A549 (cell line): ENCODE measurements around the gene PPP1R7. TPM values are rescaled to one million over a fixed set of nuclear protein-coding genes. Genes with fewer than 3 reads are reported as not detected.

ENCODE experiments used
- ATAC-seq, 2 experiments: fragments of 200-7000 bp in 1 of 2; fragments of >200 bp in 1 of 2; cut with Nextera tagmentation in 1 of 2; cut with Tn5 transposase in 1 of 2; 3 replicates each; pipeline versions ENCODE4 v1.8.0 to v1.9.1; 2018 to 2020; ENCODE audit warnings: mild to moderate bottlenecking in 1 of 2, moderate library complexity in 1 of 2
- CTCF ChIA-PET: fragments of 300-600 bp; sonication (Branson Sonifier 250); formaldehyde crosslinking; extraction: SDS; loops from one replicate; lab custom pipeline; 2021; ENCODE audit warnings: antibody characterized with exemption, inconsistent platforms; lab: Yijun Ruan, JAX
- POLR2A ChIA-PET: fragments of 350-600 bp; formaldehyde crosslinking; extraction: SDS; loops from one replicate; lab custom pipeline; 2021; ENCODE audit warnings: antibody characterized with exemption, inconsistent platforms; lab: Yijun Ruan, JAX
- DNase-seq, 2 experiments: peaks; one replicate each; pipeline versions ENCODE4 v3.0.0 to v3.0.0-alpha.2; 2011 to 2016; ENCODE audit warnings: low read depth in 1 of 2, low spot score in 1 of 2
- FAIRE-seq: peaks from 2 replicates; lab custom pipeline; 2011; peaks lifted over from hg19 to GRCh38; lab: Jason Lieb, UNC
- H3K27ac ChIP-seq, 2 experiments: fragments of >200 bp; sonication (Bioruptor Twin); formaldehyde crosslinking; 3 replicates each; pipeline ENCODE4 v1.5.1; 2016 to 2017
- H3K4me1 ChIP-seq: fragments of >200 bp; sonication (Bioruptor Twin); formaldehyde crosslinking; 3 replicates; pipeline ENCODE4 v1.6.1; 2016
- H3K4me2 ChIP-seq: fragments of >200 bp; sonication (Bioruptor Twin); formaldehyde crosslinking; 3 replicates; pipeline ENCODE4 v1.6.1; 2016
- H3K4me3 ChIP-seq: fragments of >200 bp; sonication (Bioruptor Twin); formaldehyde crosslinking; 3 replicates; pipeline ENCODE4 v1.5.1; 2016
- H3K9me3 ChIP-seq: fragments of >200 bp; sonication (Bioruptor Twin); formaldehyde crosslinking; 3 replicates; pipeline ENCODE4 v1.6.1; 2016
- CBX8 ChIP-seq: fragments of 200-600 bp; sonication (generic); IDR thresholded peaks from 2 replicates; pipeline ENCODE4 v1.6.1; 2016
- CEBPB ChIP-seq, 2 experiments: fragments of >200 bp in 1 of 2; sonication (Bioruptor Twin) in 1 of 2; formaldehyde crosslinking in 1 of 2; IDR thresholded peaks; 2 replicates each; pipeline ENCODE4 v1.6.1; 2012 to 2016
- CHD4 ChIP-seq: fragments of 200-600 bp; sonication (generic); IDR thresholded peaks from 2 replicates; pipeline ENCODE4 v1.6.1; 2016; ENCODE audit warnings: antibody characterized with exemption, mild to moderate bottlenecking, borderline replicate concordance
- CTCF ChIP-seq: fragments of >200 bp; sonication (Bioruptor Twin); formaldehyde crosslinking; IDR thresholded peaks from 3 replicates; pipeline ENCODE4 v1.5.1; 2016
- EHMT2 ChIP-seq: fragments of 200-600 bp; sonication (generic); IDR thresholded peaks from 2 replicates; pipeline ENCODE4 v1.6.1; 2016; ENCODE audit warnings: antibody characterized with exemption, low read depth, mild to moderate bottlenecking, moderate library complexity
- ELK1 ChIP-seq: fragments of 150-350 bp; IDR thresholded peaks from 2 replicates; pipeline ENCODE4 v1.6.1; 2014; ENCODE audit warnings: low read depth, mild to moderate bottlenecking, low read length
- EP300 ChIP-seq, 2 experiments: fragments of >200 bp; sonication (Bioruptor Twin); formaldehyde crosslinking; IDR thresholded peaks; 2 replicates in 1 of 2; 3 replicates in 1 of 2; pipeline ENCODE4 v1.6.1; 2016 to 2017
- ESRRA ChIP-seq: fragments of 150-350 bp; IDR thresholded peaks from 2 replicates; pipeline ENCODE4 v1.6.1; 2014; ENCODE audit warnings: mild to moderate bottlenecking, low read length, borderline replicate concordance
- FOSB ChIP-seq: fragments of 250-450 bp; sonication (Bioruptor Pico); IDR thresholded peaks from 2 replicates; pipeline ENCODE4 v1.5.0; 2020; ENCODE audit warnings: mild to moderate bottlenecking, moderate library complexity
- FOXS1 ChIP-seq: fragments of 250-450 bp; sonication (Bioruptor Pico); IDR thresholded peaks from 2 replicates; pipeline ENCODE4 v1.5.0; 2020; ENCODE audit warnings: mild to moderate bottlenecking, moderate library complexity
- GATA3 ChIP-seq: IDR thresholded peaks from 2 replicates; pipeline ENCODE4 v1.6.1; 2012; ENCODE audit warnings: borderline replicate concordance
- HDAC2 ChIP-seq: fragments of 200-600 bp; sonication (generic); IDR thresholded peaks from 2 replicates; pipeline ENCODE4 v1.6.1; 2016
- HOXB13 ChIP-seq: fragments of 250-450 bp; sonication (Bioruptor Pico); IDR thresholded peaks from 2 replicates; pipeline ENCODE4 v1.5.0; 2020; ENCODE audit warnings: low read depth, mild to moderate bottlenecking, moderate library complexity
- JUN ChIP-seq, 2 experiments: fragments of >200 bp; sonication (Bioruptor Twin); formaldehyde crosslinking; IDR thresholded peaks; 2 replicates in 1 of 2; 3 replicates in 1 of 2; pipeline ENCODE4 v1.6.1; 2016 to 2017
- MAFK ChIP-seq: fragments of 450-650 bp; IDR thresholded peaks from 2 replicates; pipeline ENCODE4 v1.6.1; 2014; ENCODE audit not compliant: partially characterized antibody
- PBX3 ChIP-seq: IDR thresholded peaks from 2 replicates; pipeline ENCODE4 v1.6.1; 2012
- POLR2A ChIP-seq: IDR thresholded peaks from 2 replicates; pipeline ENCODE4 v1.6.1; 2012; ENCODE audit warnings: mild to moderate bottlenecking, low read length
- POLR2AphosphoS2 ChIP-seq: conservative IDR thresholded peaks from 2 replicates; pipeline ENCODE4 v1.6.1; 2012; ENCODE audit warnings: low read length, improper control_type of control experiment, inconsistent platforms
- RCOR1 ChIP-seq: fragments of 150-350 bp; IDR thresholded peaks from 2 replicates; pipeline ENCODE4 v1.6.1; 2014; ENCODE audit warnings: antibody characterized with exemption, low read length, low read depth
- RFX5 ChIP-seq: fragments of 450-650 bp; IDR thresholded peaks from 2 replicates; pipeline ENCODE4 v1.7.1; 2014; ENCODE audit warnings: antibody characterized with exemption, mild to moderate bottlenecking, moderate library complexity
- RNF2 ChIP-seq: fragments of 200-600 bp; sonication (generic); IDR thresholded peaks from 2 replicates; pipeline ENCODE4 v1.6.1; 2016; ENCODE audit warnings: low read depth, mild to moderate bottlenecking, antibody characterized with exemption, moderate library complexity, borderline replicate concordance
- SMC3 ChIP-seq: fragments of >200 bp; sonication (Bioruptor Twin); formaldehyde crosslinking; IDR thresholded peaks from 3 replicates; pipeline ENCODE4 v1.6.1; 2018; ENCODE audit warnings: inconsistent platforms
- ZNF302 ChIP-seq: fragments of 250-450 bp; sonication (Bioruptor Pico); IDR thresholded peaks from 2 replicates; pipeline ENCODE4 v1.9.0; 2021; ENCODE audit warnings: inconsistent platforms, mild to moderate bottlenecking, moderate library complexity
- WGBS: methylation state at CpG from one replicate; pipeline ENCODE4 v1.1.6; 2017; ENCODE audit errors: missing lambda C conversion rate; 5-methylcytosine and 5-hydroxymethylcytosine counted together
- polyA plus RNA-seq, 4 experiments: library from polyadenylated mRNA; depleted of rRNA in 3 of 4; stranded (reverse); fragments of >200 nt; fragmentation: RNase III in 1 of 4; extraction: RNeasy Plus Mini Kit Qiagen cat#74134 plus additional on column Dnase treatment in 1 of 4; gene quantifications; 2 replicates in 3 of 4; 3 replicates in 1 of 4; pipeline ENCODE4 v1.2.3, GENCODE V29; 2011 to 2017

Gene PPP1R7
- polyA plus RNA-seq, 2 of the 4 experiments (the other 2 are of a cell fraction): 76.4 to 124 TPM

- no peak for TF ChIP-seq CHD4
- TF ChIP-seq GATA3: no peak
- TF ChIP-seq EHMT2: no peak
- TF ChIP-seq ELK1: no peak
Observed at GRCh38 chr2:241191081-241191480, 40.8 kb downstream of the PPP1R7 start (continued).

GRCh38 chr2:241193271-241193670 lies 43.0 kb downstream of the PPP1R7 start:
- FAIRE-seq: no peak
- no peak overlapping the region for H3K4me2 ChIP-seq
- POLR2A ChIA-PET: interaction anchor here (0.6 kb wide), 1 partner anchor 279 kb away, joined by 3 read pairs; no protein-coding TSS in a partner anchor
- TF ChIP-seq PBX3 (no peak), SMC3 (no peak), RFX5 (no peak), RCOR1 (no peak), RNF2 (no peak), ELK1 (no peak), POLR2A (no peak), ESRRA (no peak), CTCF (no peak), JUN (IDR thresholded peaks at IDR 0.05) (no peak), FOXS1 (no peak), HDAC2 (no peak), HOXB13 (CRISPR knock-in tag) (no peak), FOSB (CRISPR knock-in tag) (no peak), ZNF302 (CRISPR knock-in tag) (no peak), MAFK (no peak), CBX8 (no peak)
- TF ChIP-seq, all 56 proteins: peak for 0
- ATAC-seq (no peak), DNase-seq (no peak)
- H3K9me3 ChIP-seq: no peaks in the 10 kb centered on the region
- H3K4me1 ChIP-seq: peaks cover 1% of the 10 kb centered on the region; the same call in 1 of the 3 replicates
- 80% methylated on average over 8 of the region's 8 CpGs for WGBS
- no peak overlapping the region for H3K27ac ChIP-seq
- CTCF ChIA-PET: no interaction called here
- no peak overlapping the region for H3K4me3 ChIP-seq

GRCh38 chr2:241194811-241195210 lies 44.5 kb downstream of the PPP1R7 start:
- no peak for TF ChIP-seq CEBPB (IDR thresholded peaks at IDR 0.05)
- TF ChIP-seq POLR2AphosphoS2: no peak
- TF ChIP-seq EP300 (IDR thresholded peaks at IDR 0.05): no peak
- no peak for TF ChIP-seq HDAC2
- Histone ChIP-seq H3K4me3 (no peak overlapping the region), H3K9me3 (no peaks in the 10 kb centered on the region), H3K4me2 (no peak overlapping the region), H3K4me1 (no peaks in the 10 kb centered on the region), H3K27ac (no peak overlapping the region)
- POLR2A ChIA-PET: no interaction called here
- ATAC-seq (no peak), FAIRE-seq (no peak), DNase-seq (no peak)
- 58% methylated on average over 9 of the region's 9 CpGs for WGBS
- CTCF ChIA-PET: no interaction called here
